ENCODE results near the gene TUBA4B.
A peak's percentile ranks its signal among the peaks of the same experiment; 100 is the strongest.
"Not testable (repeated sequence)": the region's sequence is repeated elsewhere in the genome, so short reads cannot be mapped to it uniquely, and the experiment has no call there.

Gene TUBA4B

GRCh38 chr2:219277703-219278654 is 24.9 kb downstream of the TUBA4B start:
- peak; percentile 84 for DNase-seq (ENCODE audit: low spot score)

GRCh38 chr2:219278655-219279150 is 25.7 kb downstream of the TUBA4B start:
- peak; percentile 82 for DNase-seq (ENCODE audit: low spot score)

- peak; percentile 98 for DNase-seq (ENCODE audit: low spot score)
These were observed 26.3 kb downstream of the TUBA4B start, which contains the start of gene DNAJB2 for GRCh38 chr2:219279151-219279915. Gene DNAJB2 (plus strand): TSS chr2:219279366. CDS start chr2:219279834, 468 bp downstream.

- no peak for DNase-seq (ENCODE audit: low spot score)
These were observed 27.0 kb downstream of the TUBA4B start for GRCh38 chr2:219279916-219280516.

- DNase-seq (ENCODE audit: low spot score), result no peak
These were observed 27.6 kb downstream of the TUBA4B start for GRCh38 chr2:219280651-219281050.

GRCh38 chr2:219281588-219281987 is 28.5 kb downstream of the TUBA4B start:
- no peak for DNase-seq (ENCODE audit: low spot score)

GRCh38 chr2:219282375-219282774 is 29.3 kb downstream of the TUBA4B start:
- no peak for DNase-seq (ENCODE audit: low spot score)

GRCh38 chr2:219282943-219283581 is 30.0 kb downstream of the TUBA4B start:
- no peak for DNase-seq (ENCODE audit: low spot score)

GRCh38 chr2:219284501-219285372 is 31.7 kb downstream of the TUBA4B start:
- DNase-seq (ENCODE audit: low spot score), result no peak

GRCh38 chr2:219285373-219285735 is 32.3 kb downstream of the TUBA4B start:
- no peak for DNase-seq (ENCODE audit: low spot score)

- no peak for DNase-seq (ENCODE audit: low spot score)
These were observed 32.9 kb downstream of the TUBA4B start for GRCh38 chr2:219285894-219286425.

- DNase-seq (ENCODE audit: low spot score), result no peak
These were observed 33.5 kb downstream of the TUBA4B start for GRCh38 chr2:219286436-219287115.

- not testable (repeated sequence) for DNase-seq (ENCODE audit: low spot score)
These were observed 34.0 kb downstream of the TUBA4B start for GRCh38 chr2:219287116-219287440.

- no peak for DNase-seq (ENCODE audit: low spot score)
These were observed 34.7 kb downstream of the TUBA4B start for GRCh38 chr2:219287580-219288265.

GRCh38 chr2:219289195-219289536 is 36.1 kb downstream of the TUBA4B start:
- no peak for DNase-seq (ENCODE audit: low spot score)

GRCh38 chr2:219289537-219290361 is 36.7 kb downstream of the TUBA4B start:
- no peak for DNase-seq (ENCODE audit: low spot score)

- DNase-seq (ENCODE audit: low spot score), result no peak
These were observed 37.5 kb downstream of the TUBA4B start for GRCh38 chr2:219290381-219291171.

- DNase-seq (ENCODE audit: low spot score), result no peak
These were observed 38.4 kb downstream of the TUBA4B start for GRCh38 chr2:219291394-219291793.
